Measurements from ENCODE around the gene ERF.

DNA sequence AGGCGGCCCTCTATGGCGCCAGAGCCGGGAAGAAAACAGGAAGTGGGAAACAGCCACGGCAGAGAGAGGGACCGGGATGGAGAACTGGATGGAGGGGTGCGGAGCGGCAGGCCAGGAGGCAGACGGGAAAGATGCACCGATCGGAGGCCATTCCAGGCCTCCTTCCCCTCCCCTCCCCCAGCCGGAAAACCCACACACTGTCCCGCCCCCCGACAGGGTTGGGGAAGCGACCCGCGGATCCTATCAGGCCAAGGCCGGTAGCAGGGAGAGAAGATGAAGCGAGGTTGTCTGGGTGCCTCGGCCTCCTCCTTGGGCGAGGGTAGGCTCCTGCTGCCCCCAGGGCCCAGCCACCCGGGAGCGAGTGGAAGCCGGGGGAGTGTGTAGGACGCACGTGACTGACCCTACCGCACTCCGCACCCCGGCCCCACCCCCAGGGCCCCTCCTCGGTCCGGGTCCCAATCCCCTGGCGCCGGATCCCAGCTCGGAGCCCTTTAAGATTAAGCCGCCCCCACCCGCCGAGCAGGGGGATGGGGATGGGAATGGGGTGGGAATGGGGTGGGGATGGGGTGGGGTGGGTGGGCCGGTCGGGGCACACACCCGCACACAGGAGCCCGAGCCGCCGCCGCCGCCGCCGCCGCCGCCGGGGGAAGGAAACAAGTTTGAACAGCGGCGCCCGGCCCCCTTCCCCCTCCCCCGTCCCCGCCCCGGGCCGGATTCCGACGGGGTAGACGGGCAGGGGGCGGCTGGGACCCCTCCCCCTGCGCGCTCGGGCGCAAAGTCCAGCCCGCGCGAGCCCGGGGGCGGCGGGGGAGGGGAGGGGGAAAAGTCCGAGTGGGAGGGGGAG lies 1.5 kb downstream of the ERF start:
- TF ChIP-seq, protein P1, sequence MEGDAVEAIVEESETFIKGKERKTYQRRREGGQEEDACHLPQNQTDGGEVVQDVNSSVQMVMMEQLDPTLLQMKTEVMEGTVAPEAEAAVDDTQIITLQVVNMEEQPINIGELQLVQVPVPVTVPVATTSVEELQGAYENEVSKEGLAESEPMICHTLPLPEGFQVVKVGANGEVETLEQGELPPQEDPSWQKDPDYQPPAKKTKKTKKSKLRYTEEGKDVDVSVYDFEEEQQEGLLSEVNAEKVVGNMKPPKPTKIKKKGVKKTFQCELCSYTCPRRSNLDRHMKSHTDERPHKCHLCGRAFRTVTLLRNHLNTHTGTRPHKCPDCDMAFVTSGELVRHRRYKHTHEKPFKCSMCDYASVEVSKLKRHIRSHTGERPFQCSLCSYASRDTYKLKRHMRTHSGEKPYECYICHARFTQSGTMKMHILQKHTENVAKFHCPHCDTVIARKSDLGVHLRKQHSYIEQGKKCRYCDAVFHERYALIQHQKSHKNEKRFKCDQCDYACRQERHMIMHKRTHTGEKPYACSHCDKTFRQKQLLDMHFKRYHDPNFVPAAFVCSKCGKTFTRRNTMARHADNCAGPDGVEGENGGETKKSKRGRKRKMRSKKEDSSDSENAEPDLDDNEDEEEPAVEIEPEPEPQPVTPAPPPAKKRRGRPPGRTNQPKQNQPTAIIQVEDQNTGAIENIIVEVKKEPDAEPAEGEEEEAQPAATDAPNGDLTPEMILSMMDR (IDR thresholded peaks at IDR 0.05; ENCODE audit: control extremely low read depth in 1 of 3, insufficient read depth in 1 of 3, low read depth in 1 of 3, low read length in 3 of 3), result no peak
- TF ChIP-seq TAF1 (IDR thresholded peaks at IDR 0.05; ENCODE audit: low read depth, low read length) (0 out of 2 replicates have a peak, but pooled peaks have one; percentile 54), YY1 (IDR thresholded peaks at IDR 0.05; ENCODE audit: low read depth, low read length) (no peak), POLR2A (IDR thresholded peaks at IDR 0.05; ENCODE audit: control extremely low read depth in 1 of 2, low read depth in 2 of 2, low read length in 2 of 2) (peak in 1 of 2 experiments; percentile 72; a peak in 1 of 3 replicates), RAD21 (IDR thresholded peaks at IDR 0.05 in 1 of 2, conservative IDR thresholded peaks at IDR 0.05 in 1 of 2; ENCODE audit: low read depth in 2 of 2, low read length in 2 of 2) (no peak), EZH2 (IDR thresholded peaks at IDR 0.05; ENCODE audit: low read depth, low read length, severe bottlenecking) (no peak), PHF8 (conservative IDR thresholded peaks at IDR 0.05; ENCODE audit: low read depth, low read length) (peak; percentile 34; the same call in 1 of the 2 replicates)
